HEK293 (cell line): Measurements from ENCODE around the gene SGO1.

ENCODE experiments used
- BCL11B ChIP-seq: fragments of 450-650 bp; formaldehyde crosslinking; IDR thresholded peaks from 2 replicates; pipeline ENCODE4 v1.5.1; 2016; ENCODE audit warnings: low read depth, missing biosample characterization, missing genetic modification characterization
- GFI1B ChIP-seq: fragments of 450-650 bp; formaldehyde crosslinking; IDR thresholded peaks from 2 replicates; pipeline ENCODE4 v1.5.1; 2016; ENCODE audit warnings: missing biosample characterization, missing genetic modification characterization
- MEIS1 ChIP-seq: sonication (generic); formaldehyde crosslinking; IDR thresholded peaks from 2 replicates; pipeline ENCODE4 v1.8.1; 2022; ENCODE audit warnings: missing genetic modification reagents, mild to moderate bottlenecking, borderline replicate concordance
- MZF1 ChIP-seq: fragments of 450-650 bp; formaldehyde crosslinking; IDR thresholded peaks from 2 replicates; pipeline ENCODE4 v1.5.1; 2017; ENCODE audit warnings: missing biosample characterization, missing genetic modification characterization, borderline replicate concordance
- REPIN1 ChIP-seq: fragments of 450-650 bp; formaldehyde crosslinking; IDR thresholded peaks from 2 replicates; pipeline ENCODE4 v1.5.1; 2017; ENCODE audit warnings: missing biosample characterization, missing genetic modification characterization, low read depth
- SCRT1 ChIP-seq: fragments of 450-650 bp; formaldehyde crosslinking; IDR thresholded peaks from 2 replicates; pipeline ENCODE4 v1.5.1; 2016; ENCODE audit warnings: missing biosample characterization, missing genetic modification characterization, borderline replicate concordance
- TCF7L2 ChIP-seq: IDR thresholded peaks from 2 replicates; pipeline ENCODE4 v1.6.1; 2011; ENCODE audit warnings: low read depth, mild to moderate bottlenecking, inconsistent platforms, low read length, moderate library complexity, borderline replicate concordance
- ZBTB20 ChIP-seq: fragments of 450-650 bp; formaldehyde crosslinking; IDR thresholded peaks from 2 replicates; pipeline ENCODE4 v1.5.1; 2016; ENCODE audit warnings: missing biosample characterization, missing genetic modification characterization
- ZFP37 ChIP-seq: fragments of 450-650 bp; formaldehyde crosslinking; IDR thresholded peaks from 2 replicates; pipeline ENCODE4 v1.5.1; 2016; ENCODE audit warnings: missing biosample characterization, missing genetic modification characterization
- ZNF10 ChIP-seq: fragments of 450-650 bp; formaldehyde crosslinking; IDR thresholded peaks from 2 replicates; pipeline ENCODE4 v1.5.1; 2017; ENCODE audit warnings: missing biosample characterization, missing genetic modification characterization
- ZNF169 ChIP-seq: fragments of 450-650 bp; formaldehyde crosslinking; IDR thresholded peaks from 2 replicates; pipeline ENCODE4 v1.5.1; 2016; ENCODE audit warnings: missing biosample characterization, missing genetic modification characterization
- ZNF184 ChIP-seq: fragments of 450-650 bp; IDR thresholded peaks from 2 replicates; pipeline ENCODE4 v1.5.1; 2018; ENCODE audit warnings: missing biosample characterization, mild to moderate bottlenecking, missing genetic modification characterization
- ZNF19 ChIP-seq: fragments of 450-650 bp; formaldehyde crosslinking; IDR thresholded peaks from 2 replicates; pipeline ENCODE4; 2016; ENCODE audit warnings: missing biosample characterization, missing genetic modification characterization, low read depth
- ZNF202 ChIP-seq: fragments of 450-650 bp; formaldehyde crosslinking; IDR thresholded peaks from 2 replicates; pipeline ENCODE4 v1.5.1; 2016; ENCODE audit warnings: missing biosample characterization, missing genetic modification characterization, borderline replicate concordance
- ZNF280C ChIP-seq: fragments of 450-650 bp; formaldehyde crosslinking; IDR thresholded peaks from 2 replicates; pipeline ENCODE4 v1.5.1; 2016; ENCODE audit warnings: missing biosample characterization, missing genetic modification characterization
- ZNF341 ChIP-seq: fragments of 450-650 bp; formaldehyde crosslinking; IDR thresholded peaks from 2 replicates; pipeline ENCODE4; 2016; ENCODE audit warnings: low read depth, missing biosample characterization, missing genetic modification characterization
- ZNF501 ChIP-seq: fragments of 450-650 bp; formaldehyde crosslinking; IDR thresholded peaks from 2 replicates; pipeline ENCODE4 v1.5.1; 2016; ENCODE audit warnings: missing biosample characterization, missing genetic modification characterization
- ZNF521 ChIP-seq: fragments of 450-650 bp; formaldehyde crosslinking; IDR thresholded peaks from 2 replicates; pipeline ENCODE4 v1.5.1; 2017; ENCODE audit warnings: missing biosample characterization, mild to moderate bottlenecking, missing genetic modification characterization
- ZNF560 ChIP-seq: fragments of 450-650 bp; formaldehyde crosslinking; IDR thresholded peaks from 2 replicates; pipeline ENCODE4 v1.5.1; 2017; ENCODE audit warnings: missing biosample characterization, missing genetic modification characterization, borderline replicate concordance
- ZNF561 ChIP-seq: fragments of 450-650 bp; IDR thresholded peaks from 2 replicates; pipeline ENCODE4 v1.5.1; 2018; ENCODE audit warnings: missing biosample characterization, missing genetic modification characterization, borderline replicate concordance
- ZNF596 ChIP-seq: fragments of 450-650 bp; IDR thresholded peaks from 2 replicates; pipeline ENCODE4 v1.5.0; 2018; ENCODE audit warnings: missing biosample characterization, mild to moderate bottlenecking, missing genetic modification characterization, moderate library complexity
- ZNF623 ChIP-seq: fragments of 450-650 bp; formaldehyde crosslinking; IDR thresholded peaks from 2 replicates; pipeline ENCODE4 v1.5.1; 2016; ENCODE audit warnings: missing biosample characterization, missing genetic modification characterization
- ZNF624 ChIP-seq: fragments of 450-650 bp; formaldehyde crosslinking; IDR thresholded peaks from 2 replicates; pipeline ENCODE4 v1.5.1; 2017; ENCODE audit warnings: missing biosample characterization, missing genetic modification characterization
- ZNF645 ChIP-seq: fragments of 450-650 bp; formaldehyde crosslinking; IDR thresholded peaks from 2 replicates; pipeline ENCODE4; 2016; ENCODE audit warnings: missing biosample characterization, missing genetic modification characterization
- ZNF701 ChIP-seq: fragments of 450-650 bp; formaldehyde crosslinking; IDR thresholded peaks from 2 replicates; pipeline ENCODE4 v1.5.1; 2016; ENCODE audit warnings: missing biosample characterization, missing genetic modification characterization
- ZNF791 ChIP-seq: fragments of 450-650 bp; formaldehyde crosslinking; IDR thresholded peaks from 2 replicates; pipeline ENCODE4 v1.5.1; 2016; ENCODE audit warnings: missing biosample characterization, missing genetic modification characterization
- ZNF792 ChIP-seq: fragments of 450-650 bp; formaldehyde crosslinking; IDR thresholded peaks from 2 replicates; pipeline ENCODE4 v1.5.1; 2016; ENCODE audit warnings: missing biosample characterization, missing genetic modification characterization
- ZSCAN4 ChIP-seq: fragments of 450-650 bp; formaldehyde crosslinking; IDR thresholded peaks from 2 replicates; pipeline ENCODE4 v1.5.1; 2017; ENCODE audit warnings: missing biosample characterization, missing genetic modification characterization
- ZXDB ChIP-seq: fragments of 450-650 bp; formaldehyde crosslinking; IDR thresholded peaks from 2 replicates; pipeline ENCODE4 v1.5.1; 2016; ENCODE audit warnings: missing biosample characterization, missing genetic modification characterization
- TF ChIP-seq, protein P1 (sequence below): fragments of 450-650 bp; formaldehyde crosslinking; IDR thresholded peaks from 2 replicates; pipeline ENCODE4 v1.5.1; 2016; ENCODE audit warnings: missing biosample characterization, missing genetic modification characterization
- TF ChIP-seq, protein P2 (sequence below): fragments of 450-650 bp; formaldehyde crosslinking; IDR thresholded peaks from 2 replicates; pipeline ENCODE4 v1.5.1; 2016; ENCODE audit warnings: missing biosample characterization, missing genetic modification characterization, borderline replicate concordance

Gene SGO1

GRCh38 chr3:20185679-20186599 lies at the start of gene SGO1 (continued):
- TF ChIP-seq ZNF596, result no peak
- no peak for TF ChIP-seq ZNF792 (tag by site-specific recombination)
- no peak for TF ChIP-seq TCF7L2
- TF ChIP-seq ZNF701 (tag by site-specific recombination), result no peak
- TF ChIP-seq ZNF791, result no peak
- TF ChIP-seq ZNF561, result peak; percentile 62; the same call in 1 of the 2 replicates
- no peak for TF ChIP-seq ZNF280C (tag by site-specific recombination)
- no peak for TF ChIP-seq ZNF19
- TF ChIP-seq ZSCAN4 (tag by site-specific recombination), result peak; percentile 53; the same call in 1 of the 2 replicates
- no peak for TF ChIP-seq ZNF184 (tag by site-specific recombination)
- TF ChIP-seq, protein P1, sequence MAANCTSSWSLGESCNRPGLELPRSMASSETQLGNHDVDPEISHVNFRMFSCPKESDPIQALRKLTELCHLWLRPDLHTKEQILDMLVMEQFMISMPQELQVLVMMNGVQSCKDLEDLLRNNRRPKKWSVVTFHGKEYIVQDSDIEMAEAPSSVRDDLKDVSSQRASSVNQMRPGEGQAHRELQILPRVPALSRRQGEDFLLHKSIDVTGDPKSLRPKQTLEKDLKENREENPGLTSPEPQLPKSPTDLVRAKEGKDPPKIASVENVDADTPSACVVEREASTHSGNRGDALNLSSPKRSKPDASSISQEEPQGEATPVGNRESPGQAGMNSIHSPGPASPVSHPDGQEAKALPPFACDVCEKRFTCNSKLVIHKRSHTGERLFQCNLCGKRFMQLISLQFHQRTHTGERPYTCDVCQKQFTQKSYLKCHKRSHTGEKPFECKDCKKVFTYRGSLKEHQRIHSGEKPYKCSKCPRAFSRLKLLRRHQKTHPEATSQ (tag by site-specific recombination), result 0 out of 2 replicates have a peak, but pooled peaks have one; percentile 27
- 0 out of 2 replicates have a peak, but pooled peaks have one; percentile 57 for TF ChIP-seq ZFP37 (tag by site-specific recombination)
- TF ChIP-seq MZF1, result peak; percentile 91
- TF ChIP-seq, protein P2, sequence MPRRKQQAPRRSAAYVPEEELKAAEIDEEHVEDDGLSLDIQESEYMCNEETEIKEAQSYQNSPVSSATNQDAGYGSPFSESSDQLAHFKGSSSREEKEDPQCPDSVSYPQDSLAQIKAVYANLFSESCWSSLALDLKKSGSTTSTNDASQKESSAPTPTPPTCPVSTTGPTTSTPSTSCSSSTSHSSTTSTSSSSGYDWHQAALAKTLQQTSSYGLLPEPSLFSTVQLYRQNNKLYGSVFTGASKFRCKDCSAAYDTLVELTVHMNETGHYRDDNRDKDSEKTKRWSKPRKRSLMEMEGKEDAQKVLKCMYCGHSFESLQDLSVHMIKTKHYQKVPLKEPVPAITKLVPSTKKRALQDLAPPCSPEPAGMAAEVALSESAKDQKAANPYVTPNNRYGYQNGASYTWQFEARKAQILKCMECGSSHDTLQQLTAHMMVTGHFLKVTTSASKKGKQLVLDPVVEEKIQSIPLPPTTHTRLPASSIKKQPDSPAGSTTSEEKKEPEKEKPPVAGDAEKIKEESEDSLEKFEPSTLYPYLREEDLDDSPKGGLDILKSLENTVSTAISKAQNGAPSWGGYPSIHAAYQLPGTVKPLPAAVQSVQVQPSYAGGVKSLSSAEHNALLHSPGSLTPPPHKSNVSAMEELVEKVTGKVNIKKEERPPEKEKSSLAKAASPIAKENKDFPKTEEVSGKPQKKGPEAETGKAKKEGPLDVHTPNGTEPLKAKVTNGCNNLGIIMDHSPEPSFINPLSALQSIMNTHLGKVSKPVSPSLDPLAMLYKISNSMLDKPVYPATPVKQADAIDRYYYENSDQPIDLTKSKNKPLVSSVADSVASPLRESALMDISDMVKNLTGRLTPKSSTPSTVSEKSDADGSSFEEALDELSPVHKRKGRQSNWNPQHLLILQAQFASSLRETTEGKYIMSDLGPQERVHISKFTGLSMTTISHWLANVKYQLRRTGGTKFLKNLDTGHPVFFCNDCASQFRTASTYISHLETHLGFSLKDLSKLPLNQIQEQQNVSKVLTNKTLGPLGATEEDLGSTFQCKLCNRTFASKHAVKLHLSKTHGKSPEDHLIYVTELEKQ (tag by site-specific recombination), result no peak
- no peak for TF ChIP-seq MEIS1 (CRISPR knock-in tag)
- peak; percentile 76 for TF ChIP-seq ZXDB
- TF ChIP-seq ZNF521 (tag by site-specific recombination), result no peak
- no peak for TF ChIP-seq ZNF202 (tag by site-specific recombination)
- TF ChIP-seq ZBTB20 (tag by site-specific recombination), result peak; percentile 82
- TF ChIP-seq ZNF560 (tag by site-specific recombination), result no peak
- TF ChIP-seq ZNF10, result peak; percentile 56; the same call in 1 of the 2 replicates
- TF ChIP-seq ZNF341 (tag by site-specific recombination), result peak; percentile 93
- no peak for TF ChIP-seq BCL11B (tag by site-specific recombination)
- no peak for TF ChIP-seq SCRT1 (tag by site-specific recombination)
- TF ChIP-seq ZNF501 (tag by site-specific recombination), result peak; percentile 57; the same call in 1 of the 2 replicates
- TF ChIP-seq REPIN1 (tag by site-specific recombination), result no peak
- no peak for TF ChIP-seq ZNF169 (tag by site-specific recombination)
- TF ChIP-seq GFI1B (tag by site-specific recombination), result no peak
- TF ChIP-seq ZNF645 (tag by site-specific recombination), result no peak
- TF ChIP-seq ZNF623 (tag by site-specific recombination), result no peak
- no peak for TF ChIP-seq ZNF624
